GM12801 (cell line): ENCODE results near the gene CCDC138.

Experiments used
- TF ChIP-seq, protein P1 (sequence below): IDR thresholded peaks from one replicate; pipeline ENCODE4 v1.5.1; 2011; ENCODE audit warnings: control low read depth; ENCODE audit not compliant: insufficient read length; ENCODE audit errors: extremely low read depth

CCDC138 gene

DNA sequence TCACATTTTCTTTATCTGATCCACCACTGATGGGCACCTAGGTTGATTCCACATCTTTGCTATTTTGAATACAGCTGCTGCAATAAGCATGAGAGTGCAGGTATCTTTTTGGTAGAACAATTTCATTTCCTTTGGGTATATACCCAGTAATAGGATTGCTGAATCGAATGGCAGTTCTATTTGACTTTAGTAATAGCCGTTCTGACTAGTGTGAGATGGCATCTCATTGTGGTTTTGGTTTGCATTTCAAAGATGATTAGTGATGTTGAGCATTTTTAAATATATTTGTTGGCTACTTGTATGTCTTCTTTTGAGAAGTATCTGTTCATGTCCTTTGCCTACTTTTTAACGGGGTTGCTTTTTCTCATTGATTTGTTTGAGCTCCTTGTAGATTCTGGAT is 72.3 kb downstream of the CCDC138 start:
- TF ChIP-seq, protein P1, sequence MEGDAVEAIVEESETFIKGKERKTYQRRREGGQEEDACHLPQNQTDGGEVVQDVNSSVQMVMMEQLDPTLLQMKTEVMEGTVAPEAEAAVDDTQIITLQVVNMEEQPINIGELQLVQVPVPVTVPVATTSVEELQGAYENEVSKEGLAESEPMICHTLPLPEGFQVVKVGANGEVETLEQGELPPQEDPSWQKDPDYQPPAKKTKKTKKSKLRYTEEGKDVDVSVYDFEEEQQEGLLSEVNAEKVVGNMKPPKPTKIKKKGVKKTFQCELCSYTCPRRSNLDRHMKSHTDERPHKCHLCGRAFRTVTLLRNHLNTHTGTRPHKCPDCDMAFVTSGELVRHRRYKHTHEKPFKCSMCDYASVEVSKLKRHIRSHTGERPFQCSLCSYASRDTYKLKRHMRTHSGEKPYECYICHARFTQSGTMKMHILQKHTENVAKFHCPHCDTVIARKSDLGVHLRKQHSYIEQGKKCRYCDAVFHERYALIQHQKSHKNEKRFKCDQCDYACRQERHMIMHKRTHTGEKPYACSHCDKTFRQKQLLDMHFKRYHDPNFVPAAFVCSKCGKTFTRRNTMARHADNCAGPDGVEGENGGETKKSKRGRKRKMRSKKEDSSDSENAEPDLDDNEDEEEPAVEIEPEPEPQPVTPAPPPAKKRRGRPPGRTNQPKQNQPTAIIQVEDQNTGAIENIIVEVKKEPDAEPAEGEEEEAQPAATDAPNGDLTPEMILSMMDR: no peak

DNA sequence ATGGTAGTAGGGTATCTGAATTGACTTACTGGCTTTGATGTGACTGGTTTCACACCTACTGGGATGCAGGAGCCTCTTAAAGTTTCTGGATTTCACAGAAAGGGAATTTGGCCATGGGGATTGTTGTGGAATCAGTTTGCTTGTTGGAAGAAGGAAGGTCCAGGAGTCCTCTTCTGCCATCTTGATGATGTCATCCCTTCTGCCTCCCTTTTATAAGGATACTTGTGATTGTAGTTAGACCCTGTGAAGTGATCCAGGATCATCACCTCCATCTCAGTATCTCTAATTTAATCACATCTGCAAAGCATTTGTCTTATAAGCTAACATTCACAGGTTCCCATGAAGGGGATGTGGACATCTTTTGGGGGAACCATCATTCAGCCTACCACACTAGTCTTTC is 79.5 kb downstream of the CCDC138 start:
- TF ChIP-seq, protein P1: no peak

DNA sequence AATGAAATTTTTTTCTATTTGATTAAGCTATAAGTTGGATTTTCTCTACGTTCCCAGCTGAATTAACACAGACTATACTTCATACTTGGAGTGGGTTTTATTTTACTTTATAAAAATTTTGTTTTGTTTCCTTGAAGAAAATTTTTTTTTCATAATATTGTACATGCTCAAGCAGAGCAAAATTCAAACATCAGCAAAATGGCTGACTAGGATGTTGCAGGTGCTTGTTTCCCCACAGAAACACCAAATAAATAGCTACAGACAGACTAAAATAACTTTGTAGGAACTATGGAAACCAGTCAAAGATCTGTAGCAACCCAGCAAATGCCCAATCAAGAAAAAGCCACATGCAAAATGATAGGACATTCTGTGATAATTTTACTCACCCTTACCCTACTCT is 82.3 kb downstream of the CCDC138 start:
- TF ChIP-seq, protein P1: no peak

DNA sequence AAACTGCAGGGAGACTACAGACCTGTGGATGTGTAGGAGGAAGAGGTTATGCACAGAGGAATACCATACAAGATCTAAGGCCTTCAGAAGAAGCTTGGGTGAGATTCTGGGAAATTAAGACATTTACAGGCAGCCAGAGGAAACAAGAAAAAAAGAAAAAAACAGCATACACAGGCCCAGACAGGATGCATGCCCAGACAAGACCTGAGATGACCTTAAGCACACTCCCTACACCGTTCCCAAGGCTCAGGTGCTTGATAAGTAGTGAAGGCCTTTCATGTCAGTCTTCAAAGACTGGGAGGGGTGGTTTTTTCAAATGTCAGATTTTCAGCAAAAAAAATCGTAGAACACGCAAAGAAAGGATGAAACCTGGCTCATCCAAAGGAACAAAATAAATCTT is 83.0 kb downstream of the CCDC138 start:
- TF ChIP-seq, protein P1: no peak

DNA sequence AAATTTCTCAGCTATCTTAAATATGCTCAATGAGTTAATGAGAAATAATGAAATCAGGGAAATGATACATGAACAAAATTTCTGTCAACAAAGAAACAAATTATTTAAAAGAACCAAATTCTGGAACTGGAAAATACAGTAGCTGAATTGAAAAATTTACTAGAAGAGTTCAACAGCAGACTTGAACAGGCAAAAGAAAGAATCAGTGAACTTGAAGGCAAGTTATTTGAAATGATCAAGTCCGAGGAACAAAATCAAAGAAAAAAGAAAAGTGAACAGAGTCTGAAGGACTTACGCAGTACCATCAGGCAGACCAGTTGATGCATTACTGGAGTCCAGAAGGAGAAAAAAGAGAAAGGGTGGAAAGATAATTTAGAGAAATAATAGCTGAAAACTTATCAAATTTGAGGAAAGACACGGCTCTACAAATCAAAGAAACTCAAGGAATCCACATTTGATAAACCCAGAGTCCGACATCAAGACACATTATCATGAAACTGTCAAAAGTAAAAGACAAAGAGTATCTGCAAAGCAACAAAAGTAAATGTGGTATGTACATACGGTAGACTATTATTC is 83.6 kb downstream of the CCDC138 start:
- TF ChIP-seq, protein P1: no peak

DNA sequence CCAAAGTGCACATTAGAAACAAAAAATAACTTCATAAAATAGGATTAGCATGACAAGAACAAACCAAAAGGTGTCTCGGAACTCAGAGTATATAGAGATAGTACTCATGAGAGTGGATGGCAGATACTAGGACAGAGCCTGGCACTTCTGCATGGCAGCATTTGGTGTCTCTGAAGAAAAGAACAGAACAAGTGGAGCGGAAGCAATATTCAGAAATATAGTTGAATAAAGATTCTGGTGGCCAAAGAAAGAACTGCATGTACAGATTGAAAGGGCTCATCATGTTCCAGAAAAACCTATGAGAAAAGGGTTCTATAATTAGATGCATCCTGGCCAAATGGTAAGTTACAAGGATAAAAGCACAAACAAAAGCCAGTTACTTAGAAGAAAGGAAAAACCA is 90.9 kb downstream of the CCDC138 start:
- TF ChIP-seq, protein P1: no peak

DNA sequence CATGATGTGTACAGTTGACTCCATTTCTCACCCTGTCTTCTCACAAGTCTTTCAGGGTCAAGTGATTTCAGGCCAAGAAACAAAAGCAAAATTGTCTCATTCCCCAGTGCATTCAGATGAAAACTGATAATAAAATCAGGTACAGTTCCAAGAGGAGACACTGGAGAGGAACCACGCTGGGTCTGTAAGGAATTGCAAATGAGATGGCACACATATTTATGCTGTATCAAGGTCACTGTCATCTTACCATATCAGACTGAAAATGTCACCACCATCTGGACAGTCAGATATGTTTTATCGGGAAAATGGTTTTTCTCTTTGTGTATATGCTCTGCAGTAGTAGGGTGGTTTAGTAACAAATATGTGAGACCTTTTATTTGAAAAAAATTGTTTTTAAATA is 91.7 kb downstream of the CCDC138 start:
- TF ChIP-seq, protein P1: no peak
